Liver (tissue), 9 donors: ENCODE measurements around the gene MPST. TPM values are rescaled to one million over a fixed set of nuclear protein-coding genes. Genes with fewer than 3 reads are reported as not detected.

Source experiments
- DNase-seq: peaks from one replicate; pipeline ENCODE4 v3.0.0-alpha.2; 2017; ENCODE audit warnings: low spot score
- H3K27ac ChIP-seq, 2 donors: one replicate each; pipeline ENCODE4 v1.7.0; 2013; ENCODE audit warnings: inconsistent platforms in 2 of 2, low read length in 2 of 2, control low read depth in 1 of 2, low read depth in 1 of 2, mild to moderate bottlenecking in 1 of 2
- H3K27me3 ChIP-seq, 4 donors: one replicate each; pipeline versions ENCODE4 v1.6.1 to v1.7.0; 2013; ENCODE audit warnings: low read length in 3 of 4, inconsistent platforms in 1 of 4, mild to moderate bottlenecking in 1 of 4, moderate library complexity in 1 of 4; ENCODE audit not compliant: control insufficient read depth in 4 of 4, insufficient read depth in 4 of 4
- H3K36me3 ChIP-seq, 4 donors: one replicate each; pipeline versions ENCODE4 v1.6.1 to v1.7.0; 2013; ENCODE audit warnings: low read length in 3 of 4, mild to moderate bottlenecking in 3 of 4, low read depth in 1 of 4, moderate library complexity in 1 of 4; ENCODE audit not compliant: control insufficient read depth in 4 of 4, insufficient read depth in 3 of 4
- H3K4me1 ChIP-seq, 4 donors: one replicate each; pipeline versions ENCODE4 v1.6.1 to v1.7.0; 2013; ENCODE audit warnings: low read length in 3 of 4, mild to moderate bottlenecking in 3 of 4, moderate library complexity in 1 of 4; ENCODE audit not compliant: control insufficient read depth in 4 of 4, insufficient read depth in 4 of 4
- H3K4me3 ChIP-seq, 3 donors: one replicate each; pipeline versions ENCODE4 v1.6.1 to v1.7.0; 2013; ENCODE audit warnings: low read length in 3 of 3, control low read depth in 1 of 3, low read depth in 1 of 3, mild to moderate bottlenecking in 1 of 3
- H3K9ac ChIP-seq, 2 donors: one replicate each; pipeline ENCODE4 v1.7.0; 2013; ENCODE audit warnings: low read length in 2 of 2, mild to moderate bottlenecking in 2 of 2, moderate library complexity in 2 of 2, control low read depth in 1 of 2, low read depth in 1 of 2
- H3K9me3 ChIP-seq, 4 donors: one replicate each; pipeline versions ENCODE4 v1.6.1 to v1.7.0; 2013; ENCODE audit warnings: low read length in 3 of 4; ENCODE audit not compliant: control insufficient read depth in 4 of 4
- ATF3 ChIP-seq: IDR thresholded peaks from 2 replicates; pipeline ENCODE4 v1.6.1; 2016; ENCODE audit warnings: antibody characterized with exemption
- CTCF ChIP-seq: fragments of 150-350 bp; IDR thresholded peaks from 2 replicates; pipeline ENCODE4 v1.5.1; 2017; ENCODE audit warnings: improper control_type of control experiment, low read depth, low read length; ENCODE audit not compliant: missing input control
- EGR1 ChIP-seq, 2 donors: IDR thresholded peaks; 2 replicates each; pipeline ENCODE4 v1.6.1; 2016 to 2018; ENCODE audit warnings: antibody characterized with exemption in 2 of 2, low read depth in 2 of 2
- FOXA1 ChIP-seq: IDR thresholded peaks from 2 replicates; pipeline ENCODE4 v1.6.1; 2016; ENCODE audit warnings: antibody characterized with exemption
- FOXA2 ChIP-seq: IDR thresholded peaks from 2 replicates; pipeline ENCODE4 v1.6.1; 2016; ENCODE audit warnings: antibody characterized with exemption
- HNF4A ChIP-seq, 2 donors: conservative IDR thresholded peaks; 2 replicates each; pipeline ENCODE4 v1.6.1; 2016; ENCODE audit warnings: antibody characterized with exemption in 2 of 2, mild to moderate bottlenecking in 2 of 2
- HNF4G ChIP-seq: IDR thresholded peaks from 2 replicates; pipeline ENCODE4 v1.6.1; 2016; ENCODE audit warnings: antibody characterized with exemption
- JUND ChIP-seq, 2 donors: IDR thresholded peaks; 2 replicates each; pipeline ENCODE4 v1.6.1; 2016; ENCODE audit warnings: antibody characterized with exemption in 2 of 2
- MAX ChIP-seq: IDR thresholded peaks from 2 replicates; pipeline ENCODE4 v1.6.1; 2016; ENCODE audit warnings: antibody characterized with exemption
- NR2F2 ChIP-seq: IDR thresholded peaks from 2 replicates; pipeline ENCODE4 v1.6.1; 2016; ENCODE audit warnings: antibody characterized with exemption
- RAD21 ChIP-seq, 2 donors: IDR thresholded peaks; 2 replicates each; pipeline ENCODE4 v1.6.1; 2016; ENCODE audit warnings: antibody characterized with exemption in 2 of 2, mild to moderate bottlenecking in 2 of 2
- REST ChIP-seq: IDR thresholded peaks from 2 replicates; pipeline ENCODE4 v1.6.1; 2016; ENCODE audit warnings: antibody characterized with exemption, mild to moderate bottlenecking
- RXRA ChIP-seq, 2 donors: IDR thresholded peaks; 2 replicates each; pipeline ENCODE4 v1.6.1; 2017 to 2018; ENCODE audit warnings: antibody characterized with exemption in 2 of 2, mild to moderate bottlenecking in 1 of 2
- SP1 ChIP-seq: IDR thresholded peaks from 2 replicates; pipeline ENCODE4 v1.6.1; 2018; ENCODE audit warnings: antibody characterized with exemption, mild to moderate bottlenecking
- YY1 ChIP-seq: IDR thresholded peaks from 2 replicates; pipeline ENCODE4 v1.6.1; 2016; ENCODE audit warnings: antibody characterized with exemption, mild to moderate bottlenecking
- ZBTB33 ChIP-seq: IDR thresholded peaks from 2 replicates; pipeline ENCODE4 v1.6.1; 2016; ENCODE audit warnings: antibody characterized with exemption
- WGBS: extraction: QIAGEN DNeasy Blood & Tissue Kit; methylation state at CpG from one replicate; pipeline ENCODE4 v1.1.7; 2013; 5-methylcytosine and 5-hydroxymethylcytosine counted together
- polyA plus RNA-seq, 2 donors: library from polyadenylated mRNA; stranded (reverse) in 1 of 2; unstranded in 1 of 2; fragments of 200-250 nt in 1 of 2; fragments of >200 nt in 1 of 2; fragmentation: Nextera tagmentation in 1 of 2; extraction: Ambion mirVana in 1 of 2; gene quantifications; one replicate each; pipeline versions ENCODE4 v1.2.1 to v1.2.3, GENCODE V29; 2013 to 2015
- total RNA-seq, 2 donors: library from RNA; depleted of rRNA; stranded (reverse); fragments of >200 nt; gene quantifications; one replicate each; pipeline ENCODE4 v1.2.3, GENCODE V29; 2014
- donor health status: healthy.
- donor health status: healthy.
- donor health status: healthy.
- donor health status: healthy.
- donor health status: healthy.

Gene MPST
- total and polyA plus RNA-seq, 4 donors = 124 to 277 (median 199) TPM

- no peaks in the 10 kb centered on the region for H3K9me3 ChIP-seq
- 77% methylated on average over 20 of the region's 20 CpGs for WGBS
- peak overlapping the region in 1 of 2 donors; percentile 9 for H3K27ac ChIP-seq
- TF ChIP-seq HNF4G = no peak
- no peak for TF ChIP-seq ZBTB33
- TF ChIP-seq YY1 = no peak
- no peak for TF ChIP-seq REST
- H3K4me3 ChIP-seq = no peak overlapping the region
- no peaks in the 10 kb centered on the region for H3K36me3 ChIP-seq
- H3K9ac ChIP-seq = no peak overlapping the region
- peaks cover 21 to 57% (median 40%) of the 10 kb centered on the region in 4 donors for H3K4me1 ChIP-seq
- no peaks in the 10 kb centered on the region for H3K27me3 ChIP-seq
- no peak for DNase-seq
Observed at GRCh38 chr22:37010976-37011375, 8.6 kb upstream of the MPST start.

- 95% methylated on average over 3 of the region's 3 CpGs for WGBS
- Histone ChIP-seq H3K27me3 (no peaks in the 10 kb centered on the region), H3K9ac (no peak overlapping the region), H3K36me3 (peaks cover 0 to 5% (median 0%) of the 10 kb centered on the region in 4 donors), H3K4me1 (peaks cover 24 to 62% (median 45%) of the 10 kb centered on the region in 4 donors), H3K27ac (peak overlapping the region; percentile 68 to 70), H3K4me3 (no peak overlapping the region), H3K9me3 (no peaks in the 10 kb centered on the region)
- TF ChIP-seq EGR1 (IDR thresholded peaks at IDR 0.05; ENCODE audit: low read depth in 2 of 2) (no peak), HNF4A (conservative IDR thresholded peaks at IDR 0.05) (no peak), NR2F2 (no peak), MAX (no peak), RXRA (IDR thresholded peaks at IDR 0.05) (no peak), FOXA2 (no peak), CTCF (no peak), FOXA1 (no peak), ZBTB33 (no peak), REST (no peak), ATF3 (no peak), YY1 (no peak), HNF4G (no peak), RAD21 (IDR thresholded peaks at IDR 0.05) (no peak), SP1 (no peak), JUND (IDR thresholded peaks at IDR 0.05) (no peak)
- no peak for DNase-seq
Observed at GRCh38 chr22:37011472-37011871, 8.1 kb upstream of the MPST start.
